HG02678 (cell line): ENCODE results near the gene EFNA5.

Experiments used
- ATAC-seq: cut with Tn5 transposase; IDR thresholded peaks from one replicate; pipeline ENCODE4 v1.9.1; 2021; ENCODE audit warnings: mild to moderate bottlenecking, moderate library complexity; ENCODE audit not compliant: unreplicated experiment

Gene EFNA5

DNA sequence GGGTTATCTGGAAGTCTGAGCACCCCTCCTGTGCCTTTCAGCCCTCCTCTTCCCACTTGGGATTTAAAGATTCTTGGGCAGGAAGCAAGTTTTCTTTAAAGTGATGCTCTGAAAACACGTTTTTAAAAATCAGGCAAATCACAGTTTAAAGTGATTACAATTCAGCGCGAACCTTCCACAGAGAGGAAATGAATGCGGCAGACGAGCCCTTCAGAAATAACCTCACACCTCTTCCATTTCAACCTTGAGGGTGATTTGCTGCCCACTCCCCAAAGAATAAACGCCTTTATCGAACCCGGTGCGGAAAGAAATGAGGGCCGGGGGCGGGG is 2.3 kb upstream of the EFNA5 start:
- ATAC-seq = no peak

GRCh38 chr5:107672211-107673038 is 1.7 kb upstream of the EFNA5 start:
- no peak for ATAC-seq

DNA sequence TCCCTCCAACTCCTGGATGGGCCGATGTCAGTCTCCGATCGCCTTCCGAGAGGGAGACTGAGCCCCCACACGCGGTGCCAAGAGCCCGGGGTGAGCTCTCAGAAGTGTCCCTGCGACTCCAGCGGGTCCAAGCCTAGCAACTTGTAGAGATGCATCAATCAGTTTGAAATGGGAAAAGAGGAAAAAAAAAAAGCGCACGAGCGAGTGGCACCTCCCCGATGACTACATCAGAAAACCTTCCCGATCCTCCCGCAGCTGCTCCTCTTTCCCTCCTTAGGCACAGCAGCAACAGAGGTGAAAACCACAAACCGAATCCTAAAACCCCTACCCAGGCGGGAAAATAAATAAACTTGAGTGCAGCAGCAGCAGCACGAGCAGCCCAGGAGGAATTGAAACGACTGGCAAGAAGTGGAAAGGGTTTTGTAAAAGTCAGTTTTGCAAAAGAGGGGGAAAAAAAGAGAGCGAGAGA is 1.0 kb upstream of the EFNA5 start:
- ATAC-seq = no peak

DNA sequence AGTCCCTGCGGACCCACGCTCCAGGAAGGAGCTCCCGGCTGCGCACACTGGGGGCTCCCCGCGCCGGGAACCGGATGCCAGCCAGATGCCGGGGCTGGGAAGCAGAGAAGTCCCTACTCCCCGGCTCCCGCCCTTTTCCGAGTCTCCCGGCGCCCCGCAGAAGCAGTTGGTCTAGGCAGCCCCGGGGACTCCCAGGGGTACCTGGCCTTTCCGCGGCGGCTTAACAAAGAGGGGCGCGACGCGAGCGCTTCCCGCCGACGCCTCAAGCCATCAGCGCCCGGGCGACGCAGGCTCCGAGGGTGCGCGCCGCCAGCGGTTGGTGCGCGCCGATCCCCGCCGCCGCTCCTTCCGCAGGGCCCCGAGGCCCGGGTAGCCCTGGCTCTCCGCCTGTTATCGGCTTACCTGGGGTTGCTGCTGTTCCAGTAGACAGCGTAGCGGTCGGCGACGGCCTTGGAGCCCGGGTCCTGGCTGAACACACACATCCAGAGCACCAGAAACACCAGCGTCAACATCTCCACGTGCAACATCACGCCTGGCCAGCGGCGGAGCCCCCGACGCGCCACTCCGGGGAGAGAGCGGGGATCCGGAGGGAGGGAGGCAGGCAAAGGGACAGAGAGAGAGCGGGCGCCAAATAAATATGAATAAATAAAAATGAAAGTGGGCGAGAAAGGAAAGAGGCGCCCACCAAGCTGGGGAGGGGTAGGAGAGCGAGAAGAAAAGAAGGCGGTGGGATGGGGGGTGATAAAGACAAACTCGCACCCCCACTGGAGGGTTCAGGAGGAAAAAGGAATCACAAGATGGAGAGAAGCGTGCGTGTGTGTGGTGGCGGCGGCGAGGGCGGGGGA is 428 bp downstream of the EFNA5 start:
- peak; percentile 26 for ATAC-seq

DNA sequence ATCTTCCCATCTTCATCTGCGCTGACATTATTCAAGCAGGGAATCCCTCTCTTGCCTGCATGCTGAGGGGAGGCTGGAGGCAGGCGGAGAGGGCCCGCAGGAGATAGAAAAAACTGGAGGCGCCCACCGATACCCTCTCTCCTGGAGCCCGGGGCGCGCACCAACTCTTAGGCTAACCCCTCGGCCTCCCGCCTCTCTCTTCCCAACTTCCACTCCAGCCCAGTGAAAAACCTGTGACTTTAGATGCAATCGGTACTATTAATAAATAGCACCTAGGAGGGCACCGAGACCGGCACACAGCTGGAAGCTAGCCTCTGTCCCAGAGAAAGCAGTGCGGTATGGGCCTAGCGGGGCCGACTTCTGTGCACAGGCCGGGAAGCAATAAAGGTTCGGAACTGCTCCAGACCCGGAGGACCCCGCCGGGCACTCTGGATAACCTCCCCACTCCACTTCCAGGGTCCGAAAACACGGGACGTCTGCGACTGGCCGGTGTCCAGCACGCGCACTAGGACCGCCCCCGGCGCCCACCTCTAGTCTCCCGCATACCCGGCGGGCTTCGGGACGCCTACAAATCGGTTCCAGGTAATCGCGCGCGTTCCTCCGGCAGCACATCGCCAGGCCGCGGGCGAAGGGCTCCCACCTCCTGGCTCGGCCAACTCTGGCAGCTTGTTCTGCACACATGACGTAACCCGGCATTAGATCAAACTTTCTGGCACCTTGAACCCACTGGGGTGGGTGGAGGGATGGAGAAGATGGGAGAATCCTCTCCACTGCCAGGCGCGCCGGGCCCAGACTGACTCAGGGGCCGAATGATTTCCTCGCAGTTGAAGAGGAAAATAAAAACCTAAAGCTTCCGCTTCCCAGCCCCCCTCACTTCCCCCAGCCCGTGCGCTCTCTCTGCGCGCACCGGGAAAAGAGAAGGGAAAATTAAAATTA is 1.4 kb downstream of the EFNA5 start:
- no peak for ATAC-seq

GRCh38 chr5:107668154-107669095 is 2.3 kb downstream of the EFNA5 start:
- ATAC-seq = no peak

DNA sequence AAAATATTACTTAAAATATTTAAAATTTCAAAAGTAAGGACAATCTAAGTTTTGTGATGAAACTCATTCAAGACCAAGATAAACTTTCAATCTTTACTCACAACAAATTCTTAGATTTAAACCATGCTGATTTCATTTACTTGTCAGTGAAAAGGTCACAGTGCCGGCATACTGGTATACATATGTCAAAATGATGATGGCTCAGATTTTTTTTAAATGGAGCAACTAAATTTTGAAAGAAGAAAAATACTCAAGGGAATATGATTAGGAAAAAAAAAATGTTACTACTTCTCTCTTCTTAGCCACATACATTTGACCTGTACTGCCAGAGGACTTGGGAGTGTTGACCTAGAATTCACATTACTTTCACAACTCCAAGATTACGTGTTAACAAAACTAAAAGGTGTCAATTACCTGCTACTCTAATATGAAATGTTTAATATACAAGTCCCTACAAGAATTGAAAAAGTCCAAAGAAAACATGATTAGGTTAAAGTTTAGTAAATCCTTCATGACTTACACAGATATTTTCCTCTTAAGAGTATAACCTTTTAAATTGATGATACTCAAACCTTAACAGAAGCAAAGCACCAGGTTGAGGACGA is 4.6 kb downstream of the EFNA5 start:
- no peak for ATAC-seq

DNA sequence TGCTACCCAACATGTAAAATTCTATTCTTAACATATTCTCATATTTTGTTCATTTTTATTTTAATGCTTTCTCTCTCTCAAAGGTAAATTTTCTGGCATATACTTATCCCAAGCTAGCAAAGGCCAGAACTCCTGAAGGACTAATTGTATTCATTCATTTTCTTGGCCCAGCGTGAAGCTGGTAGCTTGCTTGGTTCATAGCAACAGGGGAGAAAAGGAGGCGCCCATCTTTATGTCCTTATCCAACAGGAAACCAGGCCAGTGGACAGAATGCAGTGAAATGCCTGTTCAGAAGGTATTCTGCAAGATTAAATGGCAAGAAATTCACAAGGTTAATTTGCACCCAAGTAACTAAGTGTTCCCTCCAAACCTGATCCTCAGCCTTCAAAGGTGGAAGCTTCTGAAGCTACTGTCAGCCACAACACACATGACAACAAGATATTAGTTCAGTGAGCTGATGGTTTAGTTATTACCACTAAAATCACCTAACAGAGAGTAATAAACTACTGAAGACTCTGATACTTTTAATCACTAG is 5.6 kb downstream of the EFNA5 start:
- no peak for ATAC-seq

- ATAC-seq = no peak
Observed at GRCh38 chr5:107663697-107664096, 7.0 kb downstream of the EFNA5 start.

- ATAC-seq = no peak
Observed at GRCh38 chr5:107661650-107662044, 9.1 kb downstream of the EFNA5 start.

GRCh38 chr5:107661038-107661649 is 9.6 kb downstream of the EFNA5 start:
- peak; percentile 85 for ATAC-seq

- no peak for ATAC-seq
Observed at GRCh38 chr5:107658528-107658927, 12.2 kb downstream of the EFNA5 start.

GRCh38 chr5:107655831-107656230 is 14.9 kb downstream of the EFNA5 start:
- no peak for ATAC-seq

DNA sequence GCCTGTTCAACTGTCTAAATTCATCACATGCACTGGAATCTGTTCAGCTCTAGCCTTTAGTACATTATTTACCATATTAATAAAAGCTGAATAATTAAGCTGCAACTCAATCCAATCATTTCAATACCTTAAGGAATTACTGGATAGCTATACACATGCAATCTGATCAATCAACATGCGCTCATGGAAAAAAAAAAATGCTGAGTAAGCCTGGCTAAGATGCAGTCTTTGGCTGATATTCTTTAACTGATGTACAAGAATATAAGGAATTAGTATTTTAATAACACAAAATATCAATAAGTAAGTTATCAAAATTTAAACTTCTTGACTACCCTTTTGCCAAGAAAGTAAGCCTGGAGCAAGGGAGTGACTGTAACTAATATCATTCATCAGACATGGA is 15.9 kb downstream of the EFNA5 start:
- no peak for ATAC-seq

GRCh38 chr5:107653685-107654084 is 17.1 kb downstream of the EFNA5 start:
- no peak for ATAC-seq

GRCh38 chr5:107652839-107653607 is 17.7 kb downstream of the EFNA5 start:
- no peak for ATAC-seq

GRCh38 chr5:107652408-107652807 is 18.3 kb downstream of the EFNA5 start:
- ATAC-seq = no peak

DNA sequence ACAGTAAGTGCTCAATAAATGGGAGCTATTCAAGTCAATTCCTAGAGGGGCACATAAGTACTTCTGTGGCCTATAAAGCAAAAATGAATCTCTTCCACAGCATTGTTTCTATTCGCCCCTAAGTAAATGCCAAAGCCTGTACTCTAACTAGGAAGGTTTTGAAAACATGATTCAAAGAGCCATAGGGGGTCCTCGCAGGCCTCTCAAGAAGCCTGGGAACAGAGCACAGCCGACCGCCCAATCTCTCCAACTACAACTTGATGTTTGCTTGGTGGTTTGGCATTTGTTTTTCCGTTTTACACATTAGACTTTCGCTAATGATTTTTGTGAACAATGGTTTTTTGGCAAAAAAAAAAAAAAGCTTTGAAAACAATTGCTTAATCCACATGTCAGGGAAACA is 19.4 kb downstream of the EFNA5 start:
- no peak for ATAC-seq
